H9 (cell line): Measurements from ENCODE around the gene KTI12. TPM values are rescaled to one million over a fixed set of nuclear protein-coding genes. Genes with fewer than 3 reads are reported as not detected.

Experiments used
- DNase-seq: peaks from one replicate; pipeline ENCODE4 v3.0.0-alpha.2; 2017
- H2AFZ ChIP-seq: one replicate; pipeline ENCODE4 v1.6.1; 2013; ENCODE audit warnings: mild to moderate bottlenecking, low read length, control low read depth, moderate library complexity
- H2AK5ac ChIP-seq: 2 replicates; pipeline ENCODE4 v1.6.1; 2013; ENCODE audit warnings: low read length, control low read depth, mixed read lengths; ENCODE audit not compliant: insufficient read length
- H2BK120ac ChIP-seq: one replicate; pipeline ENCODE4 v1.6.1; 2013; ENCODE audit warnings: low read depth, mild to moderate bottlenecking, low read length, control low read depth, inconsistent platforms; ENCODE audit not compliant: poor library complexity, severe bottlenecking
- H2BK12ac ChIP-seq: 2 replicates; pipeline ENCODE4 v1.6.1; 2013; ENCODE audit warnings: low read length, control low read depth, mixed read lengths, low read depth; ENCODE audit not compliant: insufficient read length
- H2BK15ac ChIP-seq: 2 replicates; pipeline ENCODE4 v1.6.1; 2013; ENCODE audit warnings: low read depth, low read length, control low read depth
- H2BK20ac ChIP-seq: one replicate; pipeline ENCODE4 v1.6.1; 2013; ENCODE audit warnings: low read depth, mild to moderate bottlenecking, low read length, control low read depth, inconsistent platforms; ENCODE audit not compliant: poor library complexity, severe bottlenecking
- H2BK5ac ChIP-seq: 2 replicates; pipeline ENCODE4 v1.6.1; 2013; ENCODE audit warnings: low read length, control low read depth, mixed read lengths; ENCODE audit not compliant: insufficient read length
- H3K14ac ChIP-seq: 2 replicates; pipeline ENCODE4 v1.6.1; 2013; ENCODE audit warnings: low read length, control low read depth; ENCODE audit not compliant: insufficient read depth
- H3K18ac ChIP-seq: 2 replicates; pipeline ENCODE4 v1.6.1; 2013; ENCODE audit warnings: low read depth, mild to moderate bottlenecking, mixed read lengths, low read length, control low read depth; ENCODE audit not compliant: insufficient read length
- H3K23ac ChIP-seq: 2 replicates; pipeline ENCODE4 v1.6.1; 2013; ENCODE audit warnings: low read length, control low read depth, mixed read lengths, low read depth; ENCODE audit not compliant: insufficient read length
- H3K23me2 ChIP-seq: 2 replicates; pipeline ENCODE4 v1.6.1; 2013; ENCODE audit warnings: low read depth, mild to moderate bottlenecking, mixed read lengths, low read length, control low read depth; ENCODE audit not compliant: insufficient read length, poor library complexity, severe bottlenecking
- H3K27ac ChIP-seq: 2 replicates; pipeline ENCODE4 v1.5.1; 2013; ENCODE audit warnings: low read length, control low read depth, mixed read lengths, low read depth; ENCODE audit not compliant: insufficient read length
- H3K27me3 ChIP-seq: 2 replicates; pipeline ENCODE4 v1.6.1; 2013; ENCODE audit warnings: low read length, control low read depth, inconsistent platforms; ENCODE audit not compliant: insufficient read depth
- H3K4ac ChIP-seq: 2 replicates; pipeline ENCODE4 v1.6.1; 2013; ENCODE audit warnings: low read depth, mild to moderate bottlenecking, control low read depth, inconsistent platforms, low read length, moderate library complexity
- H3K4me1 ChIP-seq: 2 replicates; pipeline ENCODE4 v1.6.1; 2013; ENCODE audit warnings: low read length, control low read depth, inconsistent platforms; ENCODE audit not compliant: insufficient read depth
- H3K4me2 ChIP-seq: 2 replicates; pipeline ENCODE4 v1.6.1; 2013; ENCODE audit warnings: low read length, control low read depth, mixed read lengths; ENCODE audit not compliant: insufficient read length, insufficient read depth
- H3K56ac ChIP-seq: 2 replicates; pipeline ENCODE4 v1.6.1; 2013; ENCODE audit warnings: low read depth, mild to moderate bottlenecking, mixed read lengths, low read length, control low read depth; ENCODE audit not compliant: insufficient read length
- H3K79me1 ChIP-seq: 2 replicates; pipeline ENCODE4 v1.6.1; 2013; ENCODE audit warnings: low read depth, mild to moderate bottlenecking, moderate library complexity, low read length, control low read depth, inconsistent platforms; ENCODE audit not compliant: insufficient read depth, poor library complexity, severe bottlenecking
- H3K79me2 ChIP-seq: 2 replicates; pipeline ENCODE4 v1.6.1; 2013; ENCODE audit warnings: low read length, control low read depth, inconsistent platforms; ENCODE audit not compliant: insufficient read depth
- H3K9ac ChIP-seq: 2 replicates; pipeline ENCODE4 v1.6.1; 2013; ENCODE audit warnings: low read length, control low read depth, mixed read lengths; ENCODE audit not compliant: insufficient read length; ENCODE audit errors: extremely low read depth
- H3K9me3 ChIP-seq: one replicate; pipeline ENCODE4 v1.6.1; 2013; ENCODE audit warnings: low read depth, low read length, inconsistent platforms; ENCODE audit not compliant: control insufficient read depth
- H3T11ph ChIP-seq: one replicate; pipeline ENCODE4 v1.6.1; 2013; ENCODE audit warnings: mild to moderate bottlenecking, low read length, control low read depth, inconsistent platforms
- H4K20me1 ChIP-seq: one replicate; pipeline ENCODE4 v1.6.1; 2013; ENCODE audit not compliant: control insufficient read depth, insufficient read length, insufficient read depth
- H4K5ac ChIP-seq: 2 replicates; pipeline ENCODE4 v1.6.1; 2013; ENCODE audit warnings: low read depth, mild to moderate bottlenecking, mixed read lengths, low read length, control low read depth; ENCODE audit not compliant: insufficient read length
- H4K8ac ChIP-seq: replicated peaks from 2 replicates; pipeline ENCODE4 v1.6.1; 2013; ENCODE audit warnings: low read length, control low read depth, mixed read lengths, low read depth; ENCODE audit not compliant: insufficient read length
- H4K91ac ChIP-seq: 2 replicates; pipeline ENCODE4 v1.6.1; 2013; ENCODE audit warnings: low read depth, mild to moderate bottlenecking, moderate library complexity, mixed read lengths, low read length, control low read depth; ENCODE audit not compliant: insufficient read length
- H3K27ac Mint-ChIP-seq, 3 experiments: 2 replicates in 2 of 3; 3 replicates in 1 of 3; pipeline ENCODE4 v1.8.0; 2020 to 2021; ENCODE audit warnings: mixed read lengths in 3 of 3, mild to moderate bottlenecking in 1 of 3, moderate library complexity in 1 of 3
- H3K27me3 Mint-ChIP-seq: 2 replicates; pipeline ENCODE4 v1.8.0; 2021; ENCODE audit warnings: low read depth, mild to moderate bottlenecking, moderate library complexity, mixed read lengths
- H3K36me3 Mint-ChIP-seq, 3 experiments: 2 replicates in 2 of 3; 3 replicates in 1 of 3; pipeline ENCODE4 v1.8.0; 2020 to 2021; ENCODE audit warnings: low read depth in 3 of 3, mixed read lengths in 3 of 3; ENCODE audit not compliant: insufficient read depth in 1 of 3
- H3K4me1 Mint-ChIP-seq, 2 experiments: 2 replicates each; pipeline ENCODE4 v1.8.0; 2020; ENCODE audit warnings: mixed read lengths in 2 of 2
- H3K4me3 Mint-ChIP-seq, 2 experiments: 2 replicates in 1 of 2; 3 replicates in 1 of 2; pipeline ENCODE4 v1.8.0; 2020 to 2021; ENCODE audit warnings: mild to moderate bottlenecking in 2 of 2, mixed read lengths in 2 of 2, moderate library complexity in 1 of 2
- H3K9me3 Mint-ChIP-seq, 2 experiments: 2 replicates in 1 of 2; 3 replicates in 1 of 2; pipeline ENCODE4 v1.8.0; 2020; ENCODE audit warnings: mild to moderate bottlenecking in 2 of 2, mixed read lengths in 2 of 2, moderate library complexity in 1 of 2
- CTCF ChIP-seq: fragments of 200-600 bp; sonication (generic); conservative IDR thresholded peaks from 3 replicates; pipeline ENCODE4 v1.8.0; 2021; ENCODE audit warnings: antibody characterized with exemption, mild to moderate bottlenecking
- whole genome bisulfite sequencing: extraction: QIAGEN DNeasy Blood & Tissue Kit; methylation state at CpG from one replicate; pipeline ENCODE4 v1.1.7; 2013; ENCODE audit warnings: missing lambda C conversion rate, low lambda C conversion rate, mixed read lengths; ENCODE audit not compliant: insufficient read length; ENCODE audit errors: extremely low coverage; 5-methylcytosine and 5-hydroxymethylcytosine counted together
- total RNA-seq: library from RNA; stranded (reverse); gene quantifications from 2 replicates; pipeline ENCODE4 v1.2.1, GENCODE V29; 2021

Gene KTI12
- total RNA-seq, 1 experiment from 2014 or later, result 16.7 TPM

GRCh38 chr1:52059888-52060287 lies 26.3 kb upstream of the KTI12 start:
- Histone ChIP-seq H2BK12ac (no peak overlapping the region), H3K79me2 (peaks cover 19% of the 10 kb centered on the region; the same call in 1 of the 2 replicates), H3K4me2 (no peak overlapping the region), H2AK5ac (no peak overlapping the region), H4K91ac (no peak overlapping the region), H4K5ac (no peak overlapping the region), H3K9me3 (no peaks in the 10 kb centered on the region), H2AFZ (no peak overlapping the region), H3T11ph (no peak overlapping the region), H3K27me3 (no peaks in the 10 kb centered on the region), H4K20me1 (no peaks in the 10 kb centered on the region), H3K9ac (no peak overlapping the region), H3K23ac (no peak overlapping the region), H2BK5ac (no peak overlapping the region), H2BK20ac (no peak overlapping the region), H2BK15ac (no peak overlapping the region), H3K79me1 (no peaks in the 10 kb centered on the region), H3K27ac (no peak overlapping the region), H3K14ac (no peak overlapping the region), H4K8ac (no peak overlapping the region), H3K4me1 (no peaks in the 10 kb centered on the region), H3K4ac (no peak overlapping the region), H3K18ac (no peak overlapping the region), H3K56ac (no peak overlapping the region), H3K23me2 (peaks cover 10% of the 10 kb centered on the region), H2BK120ac (no peak overlapping the region)
- H3K4me3 Mint-ChIP-seq, result no peak overlapping the region
- no peak for DNase-seq
- no peaks in the 10 kb centered on the region; a peak in 1 of 5 replicates for H3K9me3 Mint-ChIP-seq
- WGBS, result no CpG with 5 or more reads among the region's 1 CpG
- peaks cover 26 to 66% (median 53%) of the 10 kb centered on the region in 3 experiments; a peak in 6 of 7 replicates for H3K36me3 Mint-ChIP-seq
- H3K27me3 Mint-ChIP-seq, result no peaks in the 10 kb centered on the region
- H3K27ac Mint-ChIP-seq, result no peak overlapping the region
- no peak for TF ChIP-seq CTCF
- H3K4me1 Mint-ChIP-seq, result peaks cover 17 to 19% of the 10 kb centered on the region in 2 experiments
